ENCODE data around the gene MATK.
"Not testable (repeated sequence)": the region's sequence is repeated elsewhere in the genome, so short reads cannot be mapped to it uniquely, and the experiment has no call there.

MATK gene

DNA sequence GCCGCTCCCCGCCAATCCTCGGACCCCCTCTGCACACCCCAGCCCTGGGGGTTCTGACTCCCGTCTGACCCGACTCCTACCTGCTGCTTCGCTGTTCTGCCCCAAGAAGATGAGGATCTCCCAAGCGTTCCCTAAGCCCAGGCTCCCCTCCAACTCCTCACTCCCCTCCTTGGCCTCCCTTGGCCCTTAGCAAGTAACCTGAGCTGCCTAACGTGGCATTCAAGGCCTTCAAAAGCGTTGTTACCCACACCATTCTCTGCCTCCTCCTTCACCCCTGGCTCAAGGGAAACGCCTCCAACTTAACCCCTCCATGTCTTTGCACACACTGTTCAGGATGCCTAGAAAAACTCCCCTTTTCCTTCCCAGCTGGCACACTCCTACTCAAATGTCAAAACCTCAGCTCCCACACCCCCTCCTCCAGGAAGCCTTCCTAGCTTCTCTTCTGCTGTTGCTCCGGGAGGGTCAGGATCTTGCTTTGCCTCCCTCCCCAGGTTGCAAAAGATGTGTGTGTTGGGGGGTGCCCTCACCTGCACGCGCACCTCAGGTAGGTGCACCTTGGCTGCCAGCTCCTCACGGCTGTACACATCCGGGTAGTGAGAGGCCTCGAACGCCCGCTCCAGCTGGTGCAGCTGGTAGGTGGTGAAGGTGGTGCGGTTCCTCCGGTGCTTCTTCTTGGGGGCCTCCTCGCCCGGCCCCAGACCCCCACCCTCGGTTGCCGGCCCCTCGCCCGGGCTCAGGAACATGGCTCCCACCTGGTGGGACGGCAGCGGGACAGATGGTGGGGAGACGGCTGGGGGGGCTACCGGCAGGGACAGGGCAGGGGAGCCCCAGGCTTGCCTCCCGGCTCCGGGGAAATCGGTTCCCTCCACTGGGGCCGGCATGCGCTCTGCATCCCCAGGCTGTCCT lies 14.9 kb downstream of the MATK start:
- Histone ChIP-seq H3K4me3 (ENCODE audit: low read length) (no peak overlapping the region), H3K9me3 (ENCODE audit: control insufficient read depth, low read length) (no peaks in the 10 kb centered on the region), H3K4me1 (ENCODE audit: control insufficient read depth, insufficient read depth, low read length) (no peaks in the 10 kb centered on the region), H3K27me3 (ENCODE audit: control insufficient read depth, insufficient read depth, low read length) (no peaks in the 10 kb centered on the region), H3K36me3 (ENCODE audit: control insufficient read depth, insufficient read depth, low read length) (peaks cover 5% of the 10 kb centered on the region), H3K9ac (ENCODE audit: low read length) (no peak overlapping the region)

DNA sequence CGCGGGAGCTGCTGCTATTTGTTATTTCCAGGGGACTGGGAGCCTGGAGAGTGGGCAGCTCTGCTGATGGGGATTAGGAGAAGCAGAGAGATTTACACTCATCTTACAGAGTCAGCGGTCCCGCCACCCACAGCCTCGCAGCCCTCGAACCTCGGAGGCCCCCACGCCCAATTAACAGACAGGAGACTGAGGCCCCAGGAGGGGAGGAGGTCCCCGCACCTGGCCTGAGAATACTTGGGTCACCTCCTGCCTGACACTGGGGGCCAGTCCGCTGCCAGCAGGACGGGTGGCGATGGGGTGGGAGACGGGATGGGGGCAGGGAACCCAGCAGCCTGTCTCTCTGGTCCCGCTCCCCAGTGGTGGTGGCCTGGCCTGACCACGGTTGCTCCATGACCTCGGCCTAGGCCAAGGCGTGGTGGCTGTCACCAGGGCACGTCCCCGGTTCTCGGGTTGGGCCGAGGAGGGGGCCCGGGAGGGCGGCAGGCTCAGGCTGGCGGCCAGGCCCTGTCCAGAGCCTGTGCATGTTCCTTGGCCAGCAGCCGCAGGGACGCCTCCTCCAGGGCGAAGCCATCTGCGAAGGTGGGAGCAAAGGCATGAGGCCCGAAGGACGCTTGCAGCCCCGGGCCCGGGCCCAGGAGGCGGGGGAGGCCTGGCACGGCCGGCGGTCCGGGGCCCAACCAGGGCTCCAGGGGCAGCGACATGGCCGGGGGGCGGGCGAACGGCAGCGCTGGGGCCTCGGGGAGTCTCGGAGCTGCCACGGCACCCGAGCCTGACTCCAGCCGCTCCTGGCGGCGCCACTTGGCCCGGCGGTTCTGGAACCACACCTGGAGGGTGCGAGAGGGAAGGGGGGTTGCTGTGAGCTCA lies 15.8 kb downstream of the MATK start:
- no peaks in the 10 kb centered on the region for H3K27me3 ChIP-seq (ENCODE audit: control insufficient read depth, insufficient read depth, low read length)
- peaks cover 5% of the 10 kb centered on the region for H3K36me3 ChIP-seq (ENCODE audit: control insufficient read depth, insufficient read depth, low read length)
- no peak overlapping the region for H3K4me3 ChIP-seq (ENCODE audit: low read length)
- H3K4me1 ChIP-seq (ENCODE audit: control insufficient read depth, insufficient read depth, low read length): no peaks in the 10 kb centered on the region
- H3K9me3 ChIP-seq (ENCODE audit: control insufficient read depth, low read length): no peaks in the 10 kb centered on the region
- H3K9ac ChIP-seq (ENCODE audit: low read length): no peak overlapping the region

DNA sequence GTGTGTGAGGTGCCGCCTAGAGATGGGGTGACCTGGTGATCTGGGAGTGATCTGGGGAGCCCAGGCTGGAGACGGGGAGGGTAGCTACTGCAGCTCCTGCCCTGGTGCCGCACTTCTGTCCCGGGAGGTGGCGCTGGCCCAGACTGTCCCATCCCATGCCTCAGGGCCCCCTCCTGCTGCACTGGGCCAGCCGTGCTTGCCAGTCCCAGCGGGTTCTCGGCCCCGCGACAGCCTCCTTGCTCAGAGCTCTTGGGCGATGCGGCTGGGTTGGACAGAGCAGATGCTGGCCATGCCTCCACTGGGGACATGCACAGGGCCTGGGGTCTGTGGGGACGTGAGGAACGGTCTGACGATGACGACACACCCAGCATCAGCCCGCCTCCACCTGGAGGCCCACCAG lies 16.7 kb downstream of the MATK start:
- Histone ChIP-seq H3K9ac (ENCODE audit: low read length) (no peak overlapping the region), H3K4me1 (ENCODE audit: control insufficient read depth, insufficient read depth, low read length) (no peaks in the 10 kb centered on the region), H3K9me3 (ENCODE audit: control insufficient read depth, low read length) (no peaks in the 10 kb centered on the region), H3K4me3 (ENCODE audit: low read length) (no peak overlapping the region), H3K36me3 (ENCODE audit: control insufficient read depth, insufficient read depth, low read length) (peaks cover 5% of the 10 kb centered on the region), H3K27me3 (ENCODE audit: control insufficient read depth, insufficient read depth, low read length) (no peaks in the 10 kb centered on the region)

DNA sequence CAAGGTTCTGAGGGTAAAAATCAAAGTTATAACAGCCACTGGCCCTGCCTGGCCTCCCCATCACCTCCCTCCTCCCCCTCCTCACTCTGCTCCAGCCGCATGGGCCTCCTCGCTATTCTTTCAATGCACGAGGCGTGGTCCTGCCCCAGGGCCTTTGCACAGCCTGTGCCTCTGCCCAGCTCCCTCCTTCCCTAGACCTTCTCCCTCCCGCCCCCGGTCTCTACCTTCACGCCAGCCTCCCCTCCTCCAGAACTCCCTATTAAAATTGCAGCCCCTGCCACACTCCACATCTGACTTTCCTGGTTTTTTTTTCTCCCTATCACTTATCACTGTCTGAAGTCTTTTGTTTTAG lies 17.5 kb downstream of the MATK start:
- no peaks in the 10 kb centered on the region for H3K9me3 ChIP-seq (ENCODE audit: control insufficient read depth, low read length)
- H3K9ac ChIP-seq (ENCODE audit: low read length): no peak overlapping the region
- no peaks in the 10 kb centered on the region for H3K27me3 ChIP-seq (ENCODE audit: control insufficient read depth, insufficient read depth, low read length)
- H3K4me3 ChIP-seq (ENCODE audit: low read length): no peak overlapping the region
- peaks cover 5% of the 10 kb centered on the region for H3K36me3 ChIP-seq (ENCODE audit: control insufficient read depth, insufficient read depth, low read length)
- no peaks in the 10 kb centered on the region for H3K4me1 ChIP-seq (ENCODE audit: control insufficient read depth, insufficient read depth, low read length)

DNA sequence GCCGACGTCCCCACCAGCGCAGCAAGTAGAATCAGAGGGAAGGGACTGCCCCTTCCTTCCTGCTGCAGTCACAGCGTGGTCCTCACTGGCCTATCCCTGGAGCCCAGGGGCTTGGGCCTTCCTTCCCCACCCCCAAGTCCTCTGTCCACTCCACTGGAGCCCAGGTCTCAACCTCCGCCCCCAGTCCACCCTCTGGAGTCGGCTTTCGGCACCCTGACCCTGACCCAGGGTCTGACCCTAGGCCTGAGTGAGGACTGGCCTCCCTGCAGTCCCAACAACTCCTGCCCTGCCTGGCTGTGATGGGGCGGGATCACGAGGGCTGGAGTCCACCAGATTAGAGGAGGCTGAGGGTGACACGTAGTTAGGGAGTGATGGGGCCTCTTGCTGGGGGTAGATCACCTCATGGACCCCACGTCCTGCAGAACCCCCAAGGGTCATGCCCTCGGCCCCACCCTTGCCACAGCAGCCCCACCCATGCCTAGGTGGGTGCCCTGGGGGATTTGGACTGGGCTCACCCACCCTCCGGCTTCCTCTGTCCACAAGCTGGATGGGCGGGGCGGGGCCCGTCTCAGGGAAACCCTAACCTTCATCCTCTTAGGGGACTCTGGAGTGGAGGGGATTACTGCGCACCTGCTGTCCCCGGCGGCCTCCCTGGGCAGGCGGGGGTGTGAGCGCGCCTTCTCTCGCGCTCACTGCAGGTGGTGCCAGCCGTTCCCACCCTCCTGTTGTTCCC lies 18.0 kb downstream of the MATK start:
- H3K4me1 ChIP-seq (ENCODE audit: control insufficient read depth, insufficient read depth, low read length): peaks cover 3% of the 10 kb centered on the region
- no peaks in the 10 kb centered on the region for H3K27me3 ChIP-seq (ENCODE audit: control insufficient read depth, insufficient read depth, low read length)
- H3K4me3 ChIP-seq (ENCODE audit: low read length): no peak overlapping the region
- H3K36me3 ChIP-seq (ENCODE audit: control insufficient read depth, insufficient read depth, low read length): peaks cover 5% of the 10 kb centered on the region
- no peak overlapping the region for H3K9ac ChIP-seq (ENCODE audit: low read length)
- no peaks in the 10 kb centered on the region for H3K9me3 ChIP-seq (ENCODE audit: control insufficient read depth, low read length)

DNA sequence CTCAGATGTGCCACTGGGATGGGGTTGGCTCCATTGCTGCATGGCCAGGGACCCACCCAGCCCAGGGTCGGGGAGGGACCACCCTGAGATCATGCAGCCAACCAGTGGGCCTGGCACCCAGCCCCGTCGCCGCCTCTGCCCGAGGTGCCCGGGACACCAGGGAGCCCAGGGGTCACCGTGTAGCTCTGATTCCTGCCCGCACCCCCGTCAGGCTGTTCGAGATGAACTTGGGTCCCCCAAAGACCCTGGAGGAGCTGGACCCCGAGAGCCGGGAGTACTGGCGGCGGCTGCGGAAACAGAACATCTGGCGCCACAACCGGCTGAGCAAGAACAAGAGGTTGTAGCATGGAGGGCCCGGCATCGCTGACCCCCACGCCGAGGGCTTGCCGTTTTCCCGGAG lies 19.1 kb downstream of the MATK start:
- Histone ChIP-seq H3K4me1 (ENCODE audit: control insufficient read depth, insufficient read depth, low read length) (peaks cover 6% of the 10 kb centered on the region), H3K9ac (ENCODE audit: low read length) (no peak overlapping the region), H3K4me3 (ENCODE audit: low read length) (no peak overlapping the region), H3K27me3 (ENCODE audit: control insufficient read depth, insufficient read depth, low read length) (no peaks in the 10 kb centered on the region), H3K36me3 (ENCODE audit: control insufficient read depth, insufficient read depth, low read length) (peaks cover 5% of the 10 kb centered on the region), H3K9me3 (ENCODE audit: control insufficient read depth, low read length) (no peaks in the 10 kb centered on the region)

DNA sequence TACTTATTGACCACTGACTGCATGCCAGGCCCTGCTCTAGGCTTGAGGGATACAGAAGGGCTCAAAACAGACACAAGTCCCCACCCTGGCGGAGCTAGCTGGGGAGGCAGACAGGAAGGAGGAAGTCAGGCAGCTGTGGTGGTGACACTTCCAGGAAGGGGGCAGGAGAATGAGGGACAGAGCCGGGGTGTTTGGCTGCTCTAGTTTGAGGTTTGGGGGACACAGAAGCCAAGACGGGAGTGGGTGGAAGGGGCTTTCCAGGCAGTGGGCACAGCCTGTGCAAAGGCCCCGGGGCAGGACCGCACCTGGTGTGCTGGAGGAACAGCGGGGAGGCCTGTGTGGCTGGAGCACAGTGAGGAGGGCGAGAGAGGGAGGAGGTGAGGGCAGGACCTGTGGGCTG lies 19.7 kb downstream of the MATK start:
- no peak overlapping the region for H3K9ac ChIP-seq (ENCODE audit: low read length)
- no peak overlapping the region for H3K4me3 ChIP-seq (ENCODE audit: low read length)
- H3K4me1 ChIP-seq (ENCODE audit: control insufficient read depth, insufficient read depth, low read length): peaks cover 10% of the 10 kb centered on the region
- no peaks in the 10 kb centered on the region for H3K9me3 ChIP-seq (ENCODE audit: control insufficient read depth, low read length)
- peaks cover 5% of the 10 kb centered on the region for H3K36me3 ChIP-seq (ENCODE audit: control insufficient read depth, insufficient read depth, low read length)
- no peaks in the 10 kb centered on the region for H3K27me3 ChIP-seq (ENCODE audit: control insufficient read depth, insufficient read depth, low read length)

DNA sequence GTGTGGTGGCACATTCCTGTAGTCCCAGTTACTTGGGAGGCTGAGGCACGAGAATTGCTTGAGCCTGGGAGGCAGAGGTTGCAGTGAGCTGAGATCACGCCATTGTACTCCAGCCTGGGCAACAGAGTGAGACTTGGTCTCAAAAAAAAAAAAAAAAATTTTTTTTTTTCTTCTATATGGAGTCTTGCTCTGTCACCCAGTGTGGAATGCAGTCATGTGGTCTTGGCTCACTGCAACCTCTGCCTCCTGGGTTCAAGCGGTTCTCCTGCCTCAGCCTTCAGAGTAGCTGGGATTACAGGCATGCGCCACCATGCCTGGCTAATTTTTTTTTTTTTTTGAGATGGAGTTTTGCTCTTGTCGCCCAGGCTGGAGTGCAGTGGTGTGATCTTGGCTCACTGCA lies 20.4 kb downstream of the MATK start:
- H3K4me3 ChIP-seq (ENCODE audit: low read length); H3K36me3 ChIP-seq (ENCODE audit: control insufficient read depth, insufficient read depth, low read length); H3K9ac ChIP-seq (ENCODE audit: low read length); H3K9me3 ChIP-seq (ENCODE audit: control insufficient read depth, low read length); H3K27me3 ChIP-seq (ENCODE audit: control insufficient read depth, insufficient read depth, low read length): not testable (repeated sequence)
- H3K4me1 ChIP-seq (ENCODE audit: control insufficient read depth, insufficient read depth, low read length): peaks cover 15% of the 10 kb centered on the region

DNA sequence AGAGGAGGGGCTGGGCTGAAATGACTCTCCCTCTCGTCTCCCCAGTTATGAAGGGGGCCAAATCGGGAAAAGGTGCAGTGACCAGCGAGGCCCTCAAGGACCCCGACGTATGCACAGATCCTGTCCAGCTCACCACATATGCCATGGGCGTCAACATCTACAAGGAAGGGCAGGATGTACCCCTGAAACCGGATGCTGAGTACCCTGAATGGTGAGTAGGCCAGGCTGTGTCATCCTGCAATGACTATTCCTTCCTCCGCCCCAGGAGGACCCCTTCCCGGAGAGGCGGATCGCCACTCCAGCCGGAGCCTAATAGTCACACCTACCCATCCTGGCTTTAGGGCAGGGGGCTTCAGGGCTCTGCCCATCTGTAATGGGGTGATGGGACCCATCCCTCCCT lies 21.1 kb downstream of the MATK start:
- Histone ChIP-seq H3K36me3 (ENCODE audit: control insufficient read depth, insufficient read depth, low read length) (peaks cover 5% of the 10 kb centered on the region), H3K4me1 (ENCODE audit: control insufficient read depth, insufficient read depth, low read length) (peaks cover 21% of the 10 kb centered on the region), H3K9me3 (ENCODE audit: control insufficient read depth, low read length) (no peaks in the 10 kb centered on the region), H3K4me3 (ENCODE audit: low read length) (no peak overlapping the region), H3K27me3 (ENCODE audit: control insufficient read depth, insufficient read depth, low read length) (no peaks in the 10 kb centered on the region), H3K9ac (ENCODE audit: low read length) (no peak overlapping the region)

DNA sequence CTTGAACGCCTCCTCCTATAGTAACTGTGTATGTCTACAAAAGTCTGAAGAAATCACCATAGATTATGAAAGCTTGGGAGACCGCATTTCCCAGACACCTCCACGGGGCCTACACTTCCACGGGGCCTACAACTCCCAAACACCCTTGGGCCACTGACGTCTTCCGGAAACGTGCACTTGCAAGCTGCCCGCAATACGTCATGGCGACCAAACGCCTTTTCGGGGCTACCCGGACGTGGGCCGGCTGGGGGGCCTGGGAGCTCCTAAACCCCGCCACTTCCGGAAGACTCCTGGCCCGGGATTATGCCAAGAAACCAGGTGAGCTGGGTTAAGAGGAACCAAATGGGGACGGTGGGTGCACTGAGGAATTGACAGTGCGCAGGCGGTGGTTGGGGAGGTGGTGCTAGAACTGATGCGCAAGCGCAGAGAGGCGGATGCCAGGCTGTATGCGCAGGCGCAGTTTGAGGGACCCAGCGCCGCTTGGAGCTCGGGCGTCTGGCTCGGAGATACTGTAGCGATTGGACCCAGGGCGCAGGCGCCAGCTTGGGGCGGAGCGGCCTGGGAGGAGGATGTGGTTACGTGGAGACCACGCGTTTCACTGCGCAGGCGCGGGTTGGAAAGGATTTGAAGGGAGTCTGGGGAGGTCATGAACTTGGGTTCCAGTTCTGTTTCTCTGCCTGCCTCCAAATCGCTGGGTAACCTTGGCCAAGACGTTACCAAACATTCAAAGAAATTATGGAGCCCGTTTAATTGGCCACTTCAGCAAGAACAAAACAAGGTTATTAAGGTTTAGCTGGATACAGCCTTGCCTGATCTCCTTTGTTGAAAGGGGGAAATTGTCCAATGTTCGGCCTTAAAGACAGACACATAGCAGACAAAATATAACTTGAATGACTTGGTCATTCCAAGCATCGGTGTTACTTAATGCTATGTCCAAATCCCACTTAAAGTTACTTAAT lies 23.4 kb downstream of the MATK start, which contains the start of gene MRPL54:
Gene MRPL54 (plus strand): TSS at position 182 of the 959 bp plus-strand sequence. CDS start 19 bp downstream, at position 201.
- Histone ChIP-seq H3K4me3 (ENCODE audit: low read length) (peak within 1 kb of the TSS; percentile 89), H3K4me1 (ENCODE audit: control insufficient read depth, insufficient read depth, low read length) (peaks cover 22% of the 10 kb centered on the region), H3K36me3 (ENCODE audit: control insufficient read depth, insufficient read depth, low read length) (peaks cover 5% of the 10 kb centered on the region), H3K27me3 (ENCODE audit: control insufficient read depth, insufficient read depth, low read length) (no peaks in the 10 kb centered on the region), H3K9ac (ENCODE audit: low read length) (peak within 1 kb of the TSS; percentile 95), H3K9me3 (ENCODE audit: control insufficient read depth, low read length) (no peaks in the 10 kb centered on the region)

DNA sequence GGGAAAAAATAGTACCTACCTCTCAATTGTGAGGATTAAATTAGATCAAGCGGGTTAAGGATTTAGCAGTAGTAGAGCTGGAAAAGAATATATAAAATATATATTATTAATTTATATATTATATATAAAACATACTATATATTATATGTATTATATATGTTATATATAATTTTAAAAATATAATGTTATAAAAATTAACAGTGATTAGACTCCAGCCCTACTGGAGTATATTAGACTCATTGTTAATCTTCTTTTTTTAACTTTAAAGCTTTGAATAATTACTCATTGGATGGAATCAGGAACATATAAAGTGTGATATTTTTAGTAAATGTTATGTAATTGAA lies 24.1 kb downstream of the MATK start:
- Histone ChIP-seq H3K9ac (ENCODE audit: low read length) (peak overlapping the region; percentile 94), H3K4me1 (ENCODE audit: control insufficient read depth, insufficient read depth, low read length) (peaks cover 22% of the 10 kb centered on the region), H3K4me3 (ENCODE audit: low read length) (no peak overlapping the region)

More for the DNA sequence above, 24.1 kb downstream of the MATK start:
- no peaks in the 10 kb centered on the region for H3K36me3 ChIP-seq (ENCODE audit: control insufficient read depth, insufficient read depth, low read length)
- no peaks in the 10 kb centered on the region for H3K9me3 ChIP-seq (ENCODE audit: control insufficient read depth, low read length)
- H3K27me3 ChIP-seq (ENCODE audit: control insufficient read depth, insufficient read depth, low read length): no peaks in the 10 kb centered on the region
